Activated CD4-positive, CD25-positive, alpha-beta regulatory T cell treated with anti-CD3 and anti-CD28 coated beads, Interleukin-2, amount 50 U/mL, for 24 hours (primary cell): Measurements from ENCODE around the gene RBM45.
A peak's percentile ranks its signal among the peaks of the same experiment; 100 is the strongest.
"Not testable (repeated sequence)": the region's sequence is repeated elsewhere in the genome, so short reads cannot be mapped to it uniquely, and the experiment has no call there.

Experiments
- ATAC-seq, 2 donors: fragments of 150-1000 bp; cut with Tn5 transposase; one replicate each; pipeline ENCODE4 v1.10.0; 2021; ENCODE audit warnings: mild to moderate bottlenecking in 1 of 2, moderate library complexity in 1 of 2

RBM45 gene

GRCh38 chr2:178112202-178113152, at the start of gene RBM45:
RBM45 (plus strand) TSS chr2:178112437; CDS start chr2:178112547, 110 bp downstream.
- peak; percentile 95 for ATAC-seq

- ATAC-seq, result peak in 1 of 2 donors; percentile 17
Observed at GRCh38 chr2:178066324-178066723, 45.9 kb upstream of the RBM45 start.

- no peak for ATAC-seq
Observed at GRCh38 chr2:178066890-178067669, 45.2 kb upstream of the RBM45 start.

- ATAC-seq, result no peak
Observed at GRCh38 chr2:178068823-178069454, 43.3 kb upstream of the RBM45 start.

- ATAC-seq, result no peak
Observed at GRCh38 chr2:178069551-178069950, 42.7 kb upstream of the RBM45 start.

- ATAC-seq, result no peak
Observed at GRCh38 chr2:178070824-178071223, 41.4 kb upstream of the RBM45 start.

- no peak for ATAC-seq
Observed at GRCh38 chr2:178072000-178072382, 40.2 kb upstream of the RBM45 start.

- peak; percentile 55 to 72 for ATAC-seq
Observed at GRCh38 chr2:178072383-178073301, 39.6 kb upstream of the RBM45 start, which contains the start of gene PDE11A. PDE11A (minus strand) TSS chr2:178072777; CDS start chr2:178072437, 340 bp downstream.

- no peak for ATAC-seq
Observed at GRCh38 chr2:178074123-178075005, 37.9 kb upstream of the RBM45 start.

- no peak for ATAC-seq
Observed at GRCh38 chr2:178075006-178075326, 37.3 kb upstream of the RBM45 start.

GRCh38 chr2:178076130-178076529, 36.1 kb upstream of the RBM45 start:
- no peak for ATAC-seq

GRCh38 chr2:178079279-178079678, 33.0 kb upstream of the RBM45 start:
- not testable (repeated sequence) for ATAC-seq

GRCh38 chr2:178082408-178083045, 29.7 kb upstream of the RBM45 start:
- no peak for ATAC-seq

GRCh38 chr2:178084273-178084672, 28.0 kb upstream of the RBM45 start:
- ATAC-seq, result no peak

GRCh38 chr2:178088774-178089270, 23.4 kb upstream of the RBM45 start:
- no peak for ATAC-seq

- no peak for ATAC-seq
Observed at GRCh38 chr2:178093471-178093870, 18.8 kb upstream of the RBM45 start.

- ATAC-seq, result no peak
Observed at GRCh38 chr2:178101321-178102079, 10.7 kb upstream of the RBM45 start.

GRCh38 chr2:178105566-178105965, 6.7 kb upstream of the RBM45 start:
- no peak for ATAC-seq

- no peak for ATAC-seq
Observed at GRCh38 chr2:178106053-178106452, 6.2 kb upstream of the RBM45 start.
